ENCODE data around the gene MIA2. TPM values are rescaled to one million over a fixed set of nuclear protein-coding genes. Genes with fewer than 3 reads are reported as not detected.
A peak's percentile ranks its signal among the peaks of the same experiment; 100 is the strongest.

MIA2 gene
- total RNA-seq, 6 experiments from 2014 or later = 58.7 to 90.8 (median 73.6) TPM

- Histone ChIP-seq H3K27ac (no peak overlapping the region), H3K9me3 (no peaks in the 10 kb centered on the region), H3K36me3 (peaks cover 0 to 28% (median 3%) of the 10 kb centered on the region in 4 donors), H3K27me3 (no peaks in the 10 kb centered on the region), H3K4me1 (no peaks in the 10 kb centered on the region), H3K4me3 (no peak overlapping the region)
- ATAC-seq (no peak), DNase-seq (no peak)
- TF ChIP-seq, protein P1, sequence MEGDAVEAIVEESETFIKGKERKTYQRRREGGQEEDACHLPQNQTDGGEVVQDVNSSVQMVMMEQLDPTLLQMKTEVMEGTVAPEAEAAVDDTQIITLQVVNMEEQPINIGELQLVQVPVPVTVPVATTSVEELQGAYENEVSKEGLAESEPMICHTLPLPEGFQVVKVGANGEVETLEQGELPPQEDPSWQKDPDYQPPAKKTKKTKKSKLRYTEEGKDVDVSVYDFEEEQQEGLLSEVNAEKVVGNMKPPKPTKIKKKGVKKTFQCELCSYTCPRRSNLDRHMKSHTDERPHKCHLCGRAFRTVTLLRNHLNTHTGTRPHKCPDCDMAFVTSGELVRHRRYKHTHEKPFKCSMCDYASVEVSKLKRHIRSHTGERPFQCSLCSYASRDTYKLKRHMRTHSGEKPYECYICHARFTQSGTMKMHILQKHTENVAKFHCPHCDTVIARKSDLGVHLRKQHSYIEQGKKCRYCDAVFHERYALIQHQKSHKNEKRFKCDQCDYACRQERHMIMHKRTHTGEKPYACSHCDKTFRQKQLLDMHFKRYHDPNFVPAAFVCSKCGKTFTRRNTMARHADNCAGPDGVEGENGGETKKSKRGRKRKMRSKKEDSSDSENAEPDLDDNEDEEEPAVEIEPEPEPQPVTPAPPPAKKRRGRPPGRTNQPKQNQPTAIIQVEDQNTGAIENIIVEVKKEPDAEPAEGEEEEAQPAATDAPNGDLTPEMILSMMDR (IDR thresholded peaks at IDR 0.05) = no peak
- no peak for TF ChIP-seq POLR2A (IDR thresholded peaks at IDR 0.05)
- 73% methylated on average over 6 of the region's 6 CpGs for WGBS (ENCODE audit: insufficient coverage, low coverage, low lambda C conversion rate, missing lambda C conversion rate)
- intact Hi-C loops (cut with DNase I) = no loop called here
Measured at GRCh38 chr14:39398382-39398781, 164.7 kb downstream of the MIA2 start.

DNA sequence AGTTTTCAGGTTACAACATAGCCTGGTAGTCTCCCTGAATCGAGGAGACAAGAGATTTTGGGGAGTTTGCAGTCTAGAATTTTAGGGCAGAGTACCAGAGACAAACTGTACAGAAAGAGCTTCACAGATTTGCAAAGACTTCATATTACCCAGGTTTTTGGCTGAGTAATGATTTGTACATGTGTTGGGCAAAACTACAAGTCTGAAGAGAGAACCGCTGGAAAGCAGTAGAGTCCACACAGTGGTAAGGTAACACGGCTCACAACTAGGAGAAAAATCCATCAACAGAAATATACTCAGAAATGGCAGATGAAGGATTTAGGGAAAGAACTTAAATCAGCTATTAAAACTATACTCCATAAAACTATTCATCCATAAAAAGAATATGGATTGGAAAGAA, 172.8 kb downstream of the MIA2 start:
- Histone ChIP-seq H3K9me3 (no peaks in the 10 kb centered on the region), H3K4me1 (peaks cover 0 to 3% (median 1%) of the 10 kb centered on the region in 4 donors), H3K27ac (no peak overlapping the region), H3K4me3 (no peak overlapping the region), H3K36me3 (no peaks in the 10 kb centered on the region), H3K27me3 (no peaks in the 10 kb centered on the region)
- intact Hi-C loops (cut with DNase I) = no loop called here
- DNase-seq = no peak
- TF ChIP-seq POLR2A (IDR thresholded peaks at IDR 0.05) = no peak
- peak; percentile 47 to 68 (median 56) for ATAC-seq
- WGBS (ENCODE audit: insufficient coverage, low coverage, low lambda C conversion rate, missing lambda C conversion rate) = 34% methylated on average over 3 of the region's 3 CpGs

DNA sequence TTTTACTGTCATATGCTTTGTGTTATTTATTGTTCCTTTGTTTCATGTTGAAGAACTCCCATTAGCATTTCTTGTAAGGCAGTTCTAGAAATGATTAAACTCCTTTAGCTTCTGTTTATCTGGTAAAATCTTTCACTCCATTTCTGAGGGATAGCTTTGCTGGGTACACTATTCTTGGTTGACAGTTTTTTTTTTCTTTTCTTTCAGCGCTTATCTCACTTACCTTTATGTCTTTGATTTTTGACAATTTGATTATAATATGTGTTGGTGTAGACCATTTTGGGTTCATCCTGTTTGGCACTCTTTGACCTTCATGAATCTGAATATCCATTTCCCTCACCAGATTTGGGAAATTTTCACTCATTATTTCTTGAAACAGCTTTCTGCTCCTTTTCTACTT, 182.4 kb downstream of the MIA2 start:
- Histone ChIP-seq H3K27me3 (no peaks in the 10 kb centered on the region), H3K36me3 (no peaks in the 10 kb centered on the region), H3K4me1 (peaks cover 0 to 10% (median 0%) of the 10 kb centered on the region in 4 donors), H3K4me3 (no peak overlapping the region), H3K9me3 (no peaks in the 10 kb centered on the region), H3K27ac (no peak overlapping the region)
- TF ChIP-seq POLR2A (IDR thresholded peaks at IDR 0.05) = no peak
- TF ChIP-seq, protein P1 (IDR thresholded peaks at IDR 0.05) = no peak
- ATAC-seq = no peak
- no peak for DNase-seq
- WGBS (ENCODE audit: insufficient coverage, low coverage, low lambda C conversion rate, missing lambda C conversion rate) = 100% methylated on average over 1 of the region's 1 CpG
- intact Hi-C loops (cut with DNase I) = no loop called here

DNA sequence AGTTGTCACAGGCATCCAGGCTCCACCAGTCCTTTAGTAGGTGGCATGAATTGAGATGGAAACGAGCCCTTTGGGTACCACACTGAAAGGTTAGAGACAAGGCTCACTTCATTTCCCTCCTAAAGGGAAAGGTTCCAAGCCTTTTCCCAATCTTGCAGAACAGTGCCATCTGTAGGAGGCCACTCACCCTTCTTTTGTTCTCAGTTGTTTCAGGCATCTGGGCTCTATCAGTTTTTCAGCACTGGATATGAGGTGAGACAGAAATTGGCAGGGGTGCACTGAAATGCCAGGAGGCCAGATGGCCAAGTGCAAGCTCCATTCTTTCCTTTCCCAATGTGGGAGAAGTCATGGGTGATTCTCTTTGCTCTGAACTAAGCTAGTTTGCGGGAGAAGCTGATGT, 183.3 kb downstream of the MIA2 start:
- DNase-seq (no peak), ATAC-seq (peak in 3 of 4 donors; percentile 43 to 52 (median 49))
- H3K9me3 ChIP-seq = no peaks in the 10 kb centered on the region
- H3K4me3 ChIP-seq = no peak overlapping the region
- TF ChIP-seq POLR2A (IDR thresholded peaks at IDR 0.05) = no peak
- TF ChIP-seq, protein P1 (IDR thresholded peaks at IDR 0.05) = peak in 2 of 4 donors; percentile 13 to 35
- intact Hi-C loops (cut with DNase I) = no loop called here
- H3K4me1 ChIP-seq = peaks cover 0 to 10% (median 0%) of the 10 kb centered on the region in 4 donors
- H3K27ac ChIP-seq = no peak overlapping the region
- H3K27me3 ChIP-seq = no peaks in the 10 kb centered on the region
- WGBS (ENCODE audit: insufficient coverage, low coverage, low lambda C conversion rate, missing lambda C conversion rate) = 100% methylated on average over 2 of the region's 2 CpGs
- H3K36me3 ChIP-seq = no peaks in the 10 kb centered on the region

GRCh38 chr14:39419272-39419671, 185.6 kb downstream of the MIA2 start:
- Histone ChIP-seq H3K27ac (no peak overlapping the region), H3K36me3 (no peaks in the 10 kb centered on the region), H3K9me3 (no peaks in the 10 kb centered on the region), H3K27me3 (no peaks in the 10 kb centered on the region), H3K4me3 (no peak overlapping the region), H3K4me1 (peaks cover 0 to 10% (median 0%) of the 10 kb centered on the region in 4 donors)
- intact Hi-C loops (cut with DNase I) = no loop called here
- ATAC-seq (peak in 3 of 4 donors; percentile 27 to 44 (median 34)), DNase-seq (no peak)
- WGBS (ENCODE audit: insufficient coverage, low coverage, low lambda C conversion rate, missing lambda C conversion rate) = 91% methylated on average over 1 of the region's 1 CpG
- no peak for TF ChIP-seq POLR2A (IDR thresholded peaks at IDR 0.05)
- TF ChIP-seq, protein P1 (IDR thresholded peaks at IDR 0.05) = no peak

Measured in right lobe of liver (tissue), 6 donors.